Right cardiac atrium (tissue), 5 donors: ENCODE measurements around the gene KRT9. TPM values are rescaled to one million over a fixed set of nuclear protein-coding genes. Genes with fewer than 3 reads are reported as not detected.

Experiments used
- ATAC-seq, 2 donors: fragments of 200-7000 bp; cut with Tn5 transposase; one replicate each; pipeline versions ENCODE4 v1.8.0 to v1.9.1; 2020; ENCODE audit warnings: moderate library complexity in 2 of 2, mild to moderate bottlenecking in 1 of 2
- DNase-seq, 3 donors: peaks; one replicate each; pipeline ENCODE4 v3.0.0-alpha.2; 2020
- H3K27ac ChIP-seq: one replicate; pipeline ENCODE4 v1.5.1; 2013; ENCODE audit warnings: mild to moderate bottlenecking, low read length, control low read depth, moderate library complexity
- H3K27me3 ChIP-seq: one replicate; pipeline ENCODE4 v1.6.1; 2013; ENCODE audit not compliant: control insufficient read depth, insufficient read depth
- H3K4me1 ChIP-seq: one replicate; pipeline ENCODE4 v1.6.1; 2013; ENCODE audit warnings: low read length; ENCODE audit not compliant: control insufficient read depth, insufficient read depth
- H3K4me3 ChIP-seq: one replicate; pipeline ENCODE4 v1.5.1; 2013; ENCODE audit warnings: low read length, control low read depth
- H3K9me3 ChIP-seq: one replicate; pipeline ENCODE4 v1.6.1; 2013; ENCODE audit warnings: low read length; ENCODE audit not compliant: control insufficient read depth
- WGBS: extraction: QIAGEN DNeasy Blood & Tissue Kit; methylation state at CpG from one replicate; pipeline ENCODE4 v1.1.7; 2013; 5-methylcytosine and 5-hydroxymethylcytosine counted together
- intact Hi-C, 4 donors: fragments of 100-400 bp; cut with DNase I; formaldehyde crosslinking; loops; one replicate each; pipeline versions ENCODE4 v1.11.0 to v1.14.0; 2022 to 2023
- microRNA-seq, 2 donors: library from miRNA; unstranded; fragments of <30 nt; microRNA quantifications; one replicate each; pipeline ENCODE4 v1.2.0, GENCODE V29; 2020 to 2021
- polyA plus RNA-seq: library from polyadenylated mRNA; stranded (reverse); fragments of 200-250 nt; gene quantifications from one replicate; pipeline ENCODE4 v1.2.3, GENCODE V29; 2013
- total RNA-seq, 4 donors: library from RNA; stranded (reverse); fragmentation: NEBNext Ultra II Directional; extraction: Animal tissue kit (Norgen Biotek cat#: 25700); gene quantifications; one replicate each; pipeline ENCODE4 v1.2.1, GENCODE V29; 2021
- donor health status: healthy with polysubstance abuse.
- donor health status: DM: no; HTN: yes; CAD: no.
- donor health status: DM: no; HTN: no; CAD: no.
- donor health status: DM: no; HTN: yes; CAD: no; lungs with severe emphysema.
- donor health status: DM: yes; HTN: yes; CAD: no.

KRT9 gene
- total and polyA plus RNA-seq, 5 donors, result not detected

DNA sequence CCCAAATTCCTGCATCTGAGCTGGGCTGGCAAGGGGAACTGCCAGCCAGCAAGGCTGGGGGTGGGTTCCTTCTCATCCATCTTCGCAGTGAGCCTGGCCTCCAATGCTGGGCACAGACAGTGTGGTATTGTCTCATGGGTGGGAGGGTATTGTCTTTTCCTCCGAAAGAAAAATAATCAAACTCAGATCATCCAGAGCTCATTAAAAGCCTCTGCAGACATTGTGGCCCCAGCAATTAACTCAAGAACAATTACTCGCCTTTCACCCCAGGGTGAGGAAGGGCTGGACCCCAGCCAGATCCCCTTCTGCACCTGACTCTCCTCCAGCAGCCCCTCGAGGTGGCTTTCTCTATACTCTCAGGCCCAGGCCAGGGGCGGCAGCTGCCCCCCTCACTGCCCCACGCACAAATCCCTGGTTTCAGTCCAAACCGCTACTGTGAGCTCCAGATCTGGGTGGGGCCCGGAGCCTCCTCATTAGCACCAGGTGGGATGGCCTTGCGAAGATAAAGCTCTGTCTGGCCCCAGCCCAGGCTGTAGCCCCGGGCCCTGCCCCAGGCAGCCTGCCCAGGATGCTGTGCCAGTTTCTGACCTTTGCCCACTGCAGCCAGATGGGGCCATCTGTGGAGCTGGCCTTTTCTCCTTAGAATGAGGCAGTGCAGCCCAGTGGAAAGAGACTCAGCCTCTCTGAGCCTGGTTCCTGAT lies 50.9 kb downstream of the KRT9 start:
- 50% methylated on average over 10 of the region's 10 CpGs for WGBS
- intact Hi-C loops, result no loop called here
- no peak for ATAC-seq
- H3K27me3 ChIP-seq, result no peaks in the 10 kb centered on the region
- H3K4me1 ChIP-seq, result no peaks in the 10 kb centered on the region
- DNase-seq, result no peak
- no peak overlapping the region for H3K27ac ChIP-seq
- no peaks in the 10 kb centered on the region for H3K9me3 ChIP-seq
- no peak overlapping the region for H3K4me3 ChIP-seq

DNA sequence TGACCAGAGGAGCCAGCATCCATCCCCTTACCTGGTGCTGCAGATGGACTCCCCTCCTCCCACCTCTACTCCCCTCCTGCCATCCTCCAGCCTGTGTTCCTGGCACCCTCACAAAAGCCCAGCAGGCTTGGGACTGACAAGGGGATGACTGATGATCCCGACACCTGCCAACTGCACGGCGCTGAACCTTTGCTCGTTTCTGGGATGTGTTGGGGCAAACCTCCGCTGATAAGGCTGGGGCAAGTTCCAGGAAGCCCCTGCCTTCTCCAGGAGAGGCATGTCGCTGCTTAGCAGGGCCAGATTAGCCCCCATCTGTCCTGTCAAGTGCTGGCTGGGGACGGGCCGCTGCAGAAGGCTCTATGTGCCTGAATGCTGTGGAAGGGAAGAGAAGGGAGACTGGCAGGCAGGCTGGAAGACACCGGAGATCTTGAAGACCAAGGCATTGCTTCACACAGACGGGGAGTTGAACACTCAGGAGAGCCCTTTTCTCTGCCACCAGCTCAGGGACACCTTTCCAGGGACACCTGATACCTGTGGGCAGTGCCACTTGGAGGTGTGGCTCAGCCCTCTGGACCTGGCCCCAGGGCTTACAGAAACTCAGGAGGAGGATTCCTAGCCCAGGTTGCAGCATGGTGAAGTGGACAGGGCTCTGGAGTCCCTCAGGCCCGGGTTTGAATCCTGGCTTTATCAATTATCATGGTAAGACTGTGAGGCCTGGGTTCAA lies 52.2 kb downstream of the KRT9 start:
- intact Hi-C loops, result no loop called here
- Histone ChIP-seq H3K27ac (no peak overlapping the region), H3K27me3 (no peaks in the 10 kb centered on the region), H3K9me3 (no peaks in the 10 kb centered on the region), H3K4me3 (no peak overlapping the region), H3K4me1 (no peaks in the 10 kb centered on the region)
- ATAC-seq (no peak), DNase-seq (no peak)
- WGBS, result 24% methylated on average over 11 of the region's 11 CpGs

DNA sequence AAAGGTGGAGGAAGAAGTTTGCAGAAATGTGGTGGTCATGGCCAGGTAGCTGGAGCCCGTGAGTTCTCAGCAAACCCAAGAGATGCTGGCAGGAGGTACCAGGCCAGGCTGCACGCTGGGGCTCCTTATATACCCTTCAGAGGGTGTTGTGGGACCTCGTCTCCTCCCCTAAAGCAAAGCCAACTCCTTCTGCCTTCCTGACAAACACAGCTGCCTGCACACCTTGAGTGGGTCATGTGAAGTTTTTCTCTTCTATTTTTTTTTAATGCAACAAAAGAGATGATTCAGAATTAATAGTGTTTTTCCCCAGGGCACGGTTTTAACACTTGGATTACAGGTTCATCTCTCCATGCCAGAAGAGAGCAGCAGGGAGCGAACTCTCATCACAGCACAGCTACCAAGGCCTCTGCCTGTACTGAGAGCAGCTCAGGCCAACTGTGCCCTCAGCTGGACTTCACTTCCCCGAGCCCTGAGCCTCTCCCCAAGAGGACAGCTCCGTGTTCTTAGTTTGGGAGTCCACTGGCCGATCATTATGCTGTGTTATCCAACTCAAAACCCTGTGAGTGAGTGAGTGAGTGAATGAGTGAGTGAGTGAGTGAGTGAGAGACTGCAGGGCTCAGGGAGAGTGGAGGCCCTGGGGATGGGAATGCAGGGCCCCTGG lies 52.9 kb downstream of the KRT9 start, which contains the start of gene KRT15:
KRT15 (minus strand) TSS at position 102 of the 661 bp plus-strand sequence; CDS start at position 39, 63 bp downstream.
- ATAC-seq, result no peak
- H3K27me3 ChIP-seq, result no peaks in the 10 kb centered on the region
- intact Hi-C loops, result no loop called here
- no peaks in the 10 kb centered on the region for H3K9me3 ChIP-seq
- H3K27ac ChIP-seq, result no peak within 1 kb of the TSS
- no peak within 1 kb of the TSS for H3K4me3 ChIP-seq
- WGBS, result 53% methylated on average over 8 of the region's 8 CpGs
- DNase-seq, result no peak
- H3K4me1 ChIP-seq, result no peaks in the 10 kb centered on the region

DNA sequence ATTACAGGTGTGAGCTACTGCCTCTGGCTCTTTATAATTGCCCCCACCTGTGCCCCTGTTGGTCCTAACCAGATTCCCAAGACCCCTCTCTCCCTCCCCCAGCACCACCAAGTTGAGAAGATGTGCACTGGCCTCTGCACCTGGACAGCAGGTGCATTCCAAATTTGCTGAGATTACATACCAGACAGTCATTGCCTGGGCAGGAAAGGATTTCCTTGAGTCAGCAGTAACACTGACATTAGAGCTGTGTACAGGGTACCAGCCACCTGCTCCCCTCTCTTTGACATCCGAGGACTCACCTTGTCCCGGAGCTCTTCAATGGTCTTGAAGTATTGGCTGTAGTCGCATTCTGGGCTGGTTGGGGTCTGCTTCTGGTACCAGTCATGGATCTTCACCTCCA lies 53.8 kb downstream of the KRT9 start:
- no peak overlapping the region for H3K27ac ChIP-seq
- no peak overlapping the region for H3K4me3 ChIP-seq
- no peak for ATAC-seq
- no peak for DNase-seq
- WGBS, result 93% methylated on average over 3 of the region's 3 CpGs
- intact Hi-C loops, result no loop called here
- H3K4me1 ChIP-seq, result no peaks in the 10 kb centered on the region
- no peaks in the 10 kb centered on the region for H3K9me3 ChIP-seq
- no peaks in the 10 kb centered on the region for H3K27me3 ChIP-seq

DNA sequence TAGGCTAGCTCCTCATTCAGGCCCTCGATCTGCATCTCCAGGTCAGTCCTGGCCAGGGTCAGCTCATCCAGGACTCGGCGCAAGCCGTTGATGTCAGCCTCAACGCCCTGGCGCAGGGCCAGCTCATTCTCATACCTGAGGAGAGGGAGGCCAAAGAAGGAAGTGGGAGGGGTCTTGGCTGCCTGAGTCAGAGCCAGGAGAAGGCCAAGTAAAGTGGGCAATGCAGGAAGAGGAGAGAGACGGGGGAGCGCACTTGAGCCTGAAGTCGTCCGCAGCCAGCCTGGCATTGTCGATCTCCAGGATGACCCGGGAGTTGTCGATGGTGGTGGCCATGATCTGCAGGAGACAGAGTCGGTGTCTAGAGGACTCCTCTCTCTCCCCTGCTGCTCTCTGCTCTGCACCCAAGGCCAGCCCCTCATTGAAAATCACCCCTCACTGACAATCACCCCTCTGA lies 55.0 kb downstream of the KRT9 start:
- ATAC-seq (no peak), DNase-seq (no peak)
- intact Hi-C loops, result no loop called here
- Histone ChIP-seq H3K27ac (no peak overlapping the region), H3K4me1 (no peaks in the 10 kb centered on the region), H3K9me3 (no peaks in the 10 kb centered on the region), H3K4me3 (no peak overlapping the region), H3K27me3 (no peaks in the 10 kb centered on the region)
- WGBS, result 82% methylated on average over 14 of the region's 14 CpGs

DNA sequence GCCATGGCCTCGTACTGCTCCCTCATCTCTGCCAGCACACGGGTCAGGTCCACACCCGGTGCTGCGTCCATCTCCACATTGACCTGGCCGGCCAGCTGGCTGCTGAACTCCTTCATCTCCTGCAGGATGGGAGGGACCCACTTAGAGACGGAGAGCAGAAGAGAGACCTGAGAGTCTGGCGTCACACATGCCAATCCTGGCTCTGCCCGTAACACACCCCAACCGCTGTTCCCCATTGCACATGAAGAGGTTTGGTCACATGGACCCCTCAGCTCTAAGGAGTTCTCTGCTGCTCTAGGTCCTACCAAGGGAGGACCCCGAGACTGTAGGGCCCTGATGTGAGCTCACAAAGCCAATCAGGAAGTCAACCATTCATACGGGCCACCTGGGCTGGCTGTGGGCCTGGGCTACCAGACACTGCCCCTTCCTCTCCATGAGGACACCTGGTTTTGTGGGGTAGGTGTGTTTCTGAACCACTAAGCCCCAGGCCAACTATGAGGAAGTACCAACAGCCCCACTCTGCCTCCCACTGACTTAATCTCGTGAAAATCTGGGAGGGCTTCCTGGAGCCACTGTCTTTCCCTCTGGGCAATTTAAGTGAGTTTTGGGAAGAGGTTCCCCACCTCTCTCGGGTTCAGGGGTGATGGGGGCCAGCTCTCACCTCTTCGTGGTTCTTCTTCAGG lies 55.6 kb downstream of the KRT9 start:
- 87% methylated on average over 14 of the region's 14 CpGs for WGBS
- no peak overlapping the region for H3K27ac ChIP-seq
- no peaks in the 10 kb centered on the region for H3K9me3 ChIP-seq
- intact Hi-C loops, result no loop called here
- DNase-seq (no peak), ATAC-seq (no peak)
- no peaks in the 10 kb centered on the region for H3K4me1 ChIP-seq
- H3K4me3 ChIP-seq, result no peak overlapping the region
- H3K27me3 ChIP-seq, result no peaks in the 10 kb centered on the region

Small RNAs within 50 kb of the gene (microRNA-seq; reads per million reads assigned to microRNA genes)
- 0 reads per million in 2 donors for gene MIR6510

Other genes with a start within 250 kb of the KRT9 start
- gene KRT33A, start 221.2 kb downstream of the KRT9 start, total RNA-seq, result not detected
- not detected for gene KRT33A, start 221.2 kb downstream of the KRT9 start, polyA plus RNA-seq
- not detected for gene KRT33B, start 202.2 kb downstream of the KRT9 start, total RNA-seq
- gene KRT33B, start 202.2 kb downstream of the KRT9 start, polyA plus RNA-seq, result not detected
- not detected for gene KRT34, start 189.8 kb downstream of the KRT9 start, total RNA-seq
- not detected for gene KRT34, start 189.8 kb downstream of the KRT9 start, polyA plus RNA-seq
- gene KRT31, start 174.5 kb downstream of the KRT9 start, total RNA-seq, result not detected
- gene KRT31, start 174.5 kb downstream of the KRT9 start, polyA plus RNA-seq, result not detected
- not detected for gene KRT37, start 147.5 kb downstream of the KRT9 start, total RNA-seq
- not detected for gene KRT37, start 147.5 kb downstream of the KRT9 start, polyA plus RNA-seq
- gene KRT38, start 131.1 kb downstream of the KRT9 start, total RNA-seq, result not detected
- gene KRT38, start 131.1 kb downstream of the KRT9 start, polyA plus RNA-seq, result not detected
- not detected for gene KRT32, start 104.7 kb downstream of the KRT9 start, total RNA-seq
- gene KRT32, start 104.7 kb downstream of the KRT9 start, polyA plus RNA-seq, result not detected
- gene KRT35, start 90.9 kb downstream of the KRT9 start, total RNA-seq, result not detected
- not detected for gene KRT35, start 90.9 kb downstream of the KRT9 start, polyA plus RNA-seq
- gene KRT36, start 82.1 kb downstream of the KRT9 start, total RNA-seq, result not detected
- not detected for gene KRT36, start 82.1 kb downstream of the KRT9 start, polyA plus RNA-seq
- not detected for gene KRT13, start 66.4 kb downstream of the KRT9 start, total RNA-seq
- 2.1 TPM for gene KRT13, start 66.4 kb downstream of the KRT9 start, polyA plus RNA-seq
- under 1 TPM in 1 of 4 donors, not detected in 3; 0.11 TPM for gene KRT15, start 53.2 kb downstream of the KRT9 start, total RNA-seq
- not detected for gene KRT15, start 53.2 kb downstream of the KRT9 start, polyA plus RNA-seq
- 1 to 10 TPM; 2.1 to 3.5 (median 3.0) TPM for gene KRT19, start 43.8 kb downstream of the KRT9 start, total RNA-seq
- gene KRT19, start 43.8 kb downstream of the KRT9 start, polyA plus RNA-seq, result 0.72 TPM
- not detected for gene KRT14, start 14.8 kb upstream of the KRT9 start, total RNA-seq
- 0.11 TPM for gene KRT14, start 14.8 kb upstream of the KRT9 start, polyA plus RNA-seq
- gene KRT16, start 40.7 kb upstream of the KRT9 start, total RNA-seq, result not detected
- 0.27 TPM for gene KRT16, start 40.7 kb upstream of the KRT9 start, polyA plus RNA-seq
- gene KRT17, start 52.5 kb upstream of the KRT9 start, total RNA-seq, result not detected
- 0.09 TPM for gene KRT17, start 52.5 kb upstream of the KRT9 start, polyA plus RNA-seq
- 1,000 to 10,000 TPM in 2 of 4 donors, 100 to 1,000 TPM in 2; 959 to 1,186 (median 1,014) TPM for gene EIF1, start 116.8 kb upstream of the KRT9 start, total RNA-seq
- gene EIF1, start 116.8 kb upstream of the KRT9 start, polyA plus RNA-seq, result 983 TPM
- not detected for gene GAST, start 140.3 kb upstream of the KRT9 start, total RNA-seq
- not detected for gene GAST, start 140.3 kb upstream of the KRT9 start, polyA plus RNA-seq
- not detected for gene HAP1, start 162.6 kb upstream of the KRT9 start, total RNA-seq
- 0.05 TPM for gene HAP1, start 162.6 kb upstream of the KRT9 start, polyA plus RNA-seq
- 100 to 1,000 TPM; 135 to 239 (median 187) TPM for gene JUP, start 214.7 kb upstream of the KRT9 start, total RNA-seq
- gene JUP, start 214.7 kb upstream of the KRT9 start, polyA plus RNA-seq, result 145 TPM
- 10 to 100 TPM; 12.1 to 17.1 (median 13.9) TPM for gene P3H4, start 239.9 kb upstream of the KRT9 start, total RNA-seq
- gene P3H4, start 239.9 kb upstream of the KRT9 start, polyA plus RNA-seq, result 9.8 TPM
- gene FKBP10, start 240.9 kb upstream of the KRT9 start, total RNA-seq, result 10 to 100 TPM; 26.5 to 42.7 (median 38.8) TPM
- 24.8 TPM for gene FKBP10, start 240.9 kb upstream of the KRT9 start, polyA plus RNA-seq